ENCODE data around the gene SLC5A12. TPM values are rescaled to one million over a fixed set of nuclear protein-coding genes. Genes with fewer than 3 reads are reported as not detected.

SLC5A12 gene
- not detected in 2 replicates for total RNA-seq

- no peak for DNase-seq (ENCODE audit: low read depth in 2 of 2)
Observed at GRCh38 chr11:26721948-26722475, at the start of gene SLC5A12. Gene SLC5A12 (minus strand): TSS chr11:26722060. CDS start chr11:26721714, 346 bp downstream.

- DNase-seq (ENCODE audit: low read depth in 2 of 2), result no peak
Observed at GRCh38 chr11:26769027-26769426, 47.2 kb upstream of the SLC5A12 start.

GRCh38 chr11:26767060-26767459 is 45.2 kb upstream of the SLC5A12 start:
- DNase-seq (ENCODE audit: low read depth in 2 of 2), result no peak

GRCh38 chr11:26765323-26765722 is 43.5 kb upstream of the SLC5A12 start:
- no peak for DNase-seq (ENCODE audit: low read depth in 2 of 2)

GRCh38 chr11:26764825-26765224 is 43.0 kb upstream of the SLC5A12 start:
- DNase-seq (ENCODE audit: low read depth in 2 of 2), result no peak

GRCh38 chr11:26764315-26764714 is 42.5 kb upstream of the SLC5A12 start:
- DNase-seq (ENCODE audit: low read depth in 2 of 2), result no peak

- no peak for DNase-seq (ENCODE audit: low read depth in 2 of 2)
Observed at GRCh38 chr11:26762089-26762488, 40.2 kb upstream of the SLC5A12 start.

- no peak for DNase-seq (ENCODE audit: low read depth in 2 of 2)
Observed at GRCh38 chr11:26761361-26761809, 39.5 kb upstream of the SLC5A12 start.

- no peak for DNase-seq (ENCODE audit: low read depth in 2 of 2)
Observed at GRCh38 chr11:26757995-26758394, 36.1 kb upstream of the SLC5A12 start.

GRCh38 chr11:26755762-26756161 is 33.9 kb upstream of the SLC5A12 start:
- DNase-seq (ENCODE audit: low read depth in 2 of 2), result no peak

- DNase-seq (ENCODE audit: low read depth in 2 of 2), result peak; percentile 35 to 48
Observed at GRCh38 chr11:26753723-26754504, 32.1 kb upstream of the SLC5A12 start.

- no peak for DNase-seq (ENCODE audit: low read depth in 2 of 2)
Observed at GRCh38 chr11:26749927-26750326, 28.1 kb upstream of the SLC5A12 start.

- no peak for DNase-seq (ENCODE audit: low read depth in 2 of 2)
Observed at GRCh38 chr11:26743622-26744021, 21.8 kb upstream of the SLC5A12 start.

GRCh38 chr11:26742966-26743365 is 21.1 kb upstream of the SLC5A12 start:
- no peak for DNase-seq (ENCODE audit: low read depth in 2 of 2)

- no peak for DNase-seq (ENCODE audit: low read depth in 2 of 2)
Observed at GRCh38 chr11:26741036-26741435, 19.2 kb upstream of the SLC5A12 start.

GRCh38 chr11:26739366-26740073 is 17.7 kb upstream of the SLC5A12 start:
- DNase-seq (ENCODE audit: low read depth in 2 of 2), result no peak

GRCh38 chr11:26734691-26735090 is 12.8 kb upstream of the SLC5A12 start:
- DNase-seq (ENCODE audit: low read depth in 2 of 2), result no peak

- DNase-seq (ENCODE audit: low read depth in 2 of 2), result no peak
Observed at GRCh38 chr11:26731084-26731456, 9.2 kb upstream of the SLC5A12 start.

- no peak for DNase-seq (ENCODE audit: low read depth in 2 of 2)
Observed at GRCh38 chr11:26730414-26731083, 8.7 kb upstream of the SLC5A12 start.

- DNase-seq (ENCODE audit: low read depth in 2 of 2), result no peak
Observed at GRCh38 chr11:26729284-26729683, 7.4 kb upstream of the SLC5A12 start.

- no peak for DNase-seq (ENCODE audit: low read depth in 2 of 2)
Observed at GRCh38 chr11:26726960-26727359, 5.1 kb upstream of the SLC5A12 start.

- DNase-seq (ENCODE audit: low read depth in 2 of 2), result no peak
Observed at GRCh38 chr11:26719998-26720397, 1.9 kb downstream of the SLC5A12 start.

Data from lung microvascular endothelial cell (primary cell).